ENCODE results near the gene MRM1. TPM values are rescaled to one million over a fixed set of nuclear protein-coding genes. Genes with fewer than 3 reads are reported as not detected.
A peak's percentile ranks its signal among the peaks of the same experiment; 100 is the strongest.
"Not testable (repeated sequence)": the region's sequence is repeated elsewhere in the genome, so short reads cannot be mapped to it uniquely, and the experiment has no call there.

MRM1 gene
- total and polyA plus RNA-seq, 2 experiments from 2014 or later, result 9.5 to 10.0 TPM

DNA sequence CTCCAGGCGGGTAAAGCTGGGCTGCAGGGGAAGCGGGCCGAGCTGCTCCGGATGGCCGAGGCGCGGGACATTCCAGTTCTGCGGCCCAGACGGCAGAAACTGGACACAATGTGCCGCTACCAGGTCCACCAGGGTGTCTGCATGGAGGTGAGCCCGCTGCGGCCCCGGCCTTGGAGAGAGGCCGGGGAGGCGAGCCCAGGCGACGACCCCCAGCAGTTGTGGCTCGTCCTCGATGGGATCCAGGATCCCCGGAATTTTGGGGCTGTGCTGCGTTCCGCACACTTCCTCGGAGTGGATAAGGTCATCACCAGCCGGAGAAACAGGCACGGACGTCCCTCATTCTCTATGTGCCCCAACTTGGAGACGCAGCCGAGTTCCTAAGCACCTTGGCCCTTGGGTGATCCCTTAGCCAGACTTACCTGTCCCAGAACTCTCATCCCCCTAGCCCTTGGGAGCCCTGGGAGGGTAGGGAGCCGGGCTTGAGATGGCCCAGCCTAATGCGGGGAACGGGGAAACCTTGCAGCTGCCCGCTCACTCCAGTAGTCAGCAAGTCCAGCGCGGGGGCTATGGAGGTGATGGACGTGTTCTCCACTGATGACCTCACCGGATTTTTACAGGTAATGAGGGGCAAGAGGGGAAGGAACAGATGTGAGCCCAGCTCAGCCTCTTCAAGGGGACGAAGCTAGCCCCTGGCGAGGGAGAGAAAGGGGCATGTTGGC is 806 bp downstream of the MRM1 start:
- no peaks in the 10 kb centered on the region for H3K9me3 ChIP-seq (ENCODE audit: low read depth)
- H3K27me3 ChIP-seq, result no peaks in the 10 kb centered on the region
- peak overlapping the region; percentile 61 for H3K4me3 ChIP-seq
- H3K36me3 ChIP-seq, result no peaks in the 10 kb centered on the region
- no peak for TF ChIP-seq CTCF (IDR thresholded peaks at IDR 0.05; ENCODE audit: low read depth, low read length)
- H3K27ac ChIP-seq, result no peak overlapping the region
- DNase-seq (ENCODE audit: low read depth in 1 of 2, low spot score in 1 of 2), result peak; percentile 17 to 18
- peaks cover 22% of the 10 kb centered on the region for H3K4me1 ChIP-seq (ENCODE audit: low read depth)

- Histone ChIP-seq H3K27ac (no peak overlapping the region), H3K27me3 (no peaks in the 10 kb centered on the region), H3K9me3 (ENCODE audit: low read depth) (no peaks in the 10 kb centered on the region), H3K4me3 (no peak overlapping the region), H3K4me1 (ENCODE audit: low read depth) (peaks cover 19% of the 10 kb centered on the region), H3K36me3 (no peaks in the 10 kb centered on the region)
- peak; percentile 70 to 76 for DNase-seq (ENCODE audit: low read depth in 1 of 2, low spot score in 1 of 2)
- TF ChIP-seq CTCF (IDR thresholded peaks at IDR 0.05; ENCODE audit: low read depth, low read length), result peak; percentile 77
Observed at GRCh38 chr17:36602924-36603384, 1.6 kb downstream of the MRM1 start.

GRCh38 chr17:36605028-36605427 is 3.6 kb downstream of the MRM1 start:
- H3K4me3 ChIP-seq; H3K27me3 ChIP-seq; DNase-seq (ENCODE audit: low read depth in 1 of 2, low spot score in 1 of 2); H3K27ac ChIP-seq; H3K36me3 ChIP-seq; H3K9me3 ChIP-seq (ENCODE audit: low read depth): not testable (repeated sequence)
- peaks cover 19% of the 10 kb centered on the region for H3K4me1 ChIP-seq (ENCODE audit: low read depth)

GRCh38 chr17:36608280-36608679 is 6.9 kb downstream of the MRM1 start:
- H3K27me3 ChIP-seq, result no peaks in the 10 kb centered on the region
- no peak for DNase-seq (ENCODE audit: low read depth in 1 of 2, low spot score in 1 of 2)
- peaks cover 8% of the 10 kb centered on the region for H3K4me1 ChIP-seq (ENCODE audit: low read depth)
- TF ChIP-seq CTCF (IDR thresholded peaks at IDR 0.05; ENCODE audit: low read depth, low read length), result no peak
- no peak overlapping the region for H3K4me3 ChIP-seq
- H3K27ac ChIP-seq, result no peak overlapping the region
- no peaks in the 10 kb centered on the region for H3K36me3 ChIP-seq
- H3K9me3 ChIP-seq (ENCODE audit: low read depth), result no peaks in the 10 kb centered on the region

DNA sequence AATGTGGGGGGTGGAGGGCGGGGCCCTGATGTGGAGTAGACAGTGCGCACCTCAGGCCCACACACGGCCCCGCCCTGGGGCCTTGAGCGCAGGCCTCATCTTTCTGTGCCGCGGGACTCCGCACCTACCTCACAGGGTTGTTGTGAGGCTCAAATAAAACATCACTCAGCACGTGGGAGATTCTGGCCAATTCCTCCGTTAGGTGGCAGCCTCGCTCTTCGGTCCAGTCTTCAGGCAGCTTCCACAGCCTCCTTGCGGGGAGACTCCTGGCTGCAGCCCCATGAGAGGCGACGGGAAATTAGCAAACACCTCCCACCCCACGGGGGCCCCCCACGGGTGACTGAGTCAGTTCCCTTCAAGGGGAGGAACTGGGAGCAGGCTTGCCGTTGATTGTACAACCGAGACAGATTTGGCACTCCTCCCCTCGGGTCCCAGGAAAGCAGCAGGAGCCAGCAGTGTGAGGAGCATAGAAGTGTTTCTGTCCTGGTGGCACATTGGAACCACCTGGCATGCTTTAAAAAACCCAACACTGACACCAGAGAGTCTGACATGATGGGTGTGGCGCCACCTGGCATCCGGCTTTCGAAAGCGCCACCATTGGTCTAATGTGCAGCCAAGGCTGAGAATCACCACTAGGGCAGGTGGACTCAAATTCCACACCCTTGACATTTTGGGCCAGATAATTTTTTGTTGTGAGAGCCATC is 7.6 kb downstream of the MRM1 start:
- Histone ChIP-seq H3K9me3 (ENCODE audit: low read depth) (no peaks in the 10 kb centered on the region), H3K4me1 (ENCODE audit: low read depth) (peaks cover 2% of the 10 kb centered on the region), H3K27ac (no peak overlapping the region), H3K27me3 (no peaks in the 10 kb centered on the region), H3K4me3 (no peak overlapping the region), H3K36me3 (no peaks in the 10 kb centered on the region)
- DNase-seq (ENCODE audit: low read depth in 1 of 2, low spot score in 1 of 2), result peak; percentile 63 to 77
- TF ChIP-seq CTCF (IDR thresholded peaks at IDR 0.05; ENCODE audit: low read depth, low read length), result peak; percentile 63

- TF ChIP-seq CTCF (IDR thresholded peaks at IDR 0.05; ENCODE audit: low read depth, low read length), result no peak
- no peaks in the 10 kb centered on the region for H3K27me3 ChIP-seq
- no peaks in the 10 kb centered on the region for H3K9me3 ChIP-seq (ENCODE audit: low read depth)
- no peak overlapping the region for H3K4me3 ChIP-seq
- no peak overlapping the region for H3K27ac ChIP-seq
- no peaks in the 10 kb centered on the region for H3K36me3 ChIP-seq
- H3K4me1 ChIP-seq (ENCODE audit: low read depth), result no peaks in the 10 kb centered on the region
- DNase-seq (ENCODE audit: low read depth in 1 of 2, low spot score in 1 of 2), result no peak
Observed at GRCh38 chr17:36609498-36609862, 8.1 kb downstream of the MRM1 start.
